Ascending aorta (tissue), 2 donors: Measurements from ENCODE around the gene ELL2. TPM values are rescaled to one million over a fixed set of nuclear protein-coding genes. Genes with fewer than 3 reads are reported as not detected.

Source experiments
- DNase-seq, 2 donors: peaks; one replicate each; pipeline ENCODE4 v3.0.0-alpha.2; 2019; ENCODE audit warnings: low spot score in 2 of 2
- H3K27ac ChIP-seq, 2 donors: fragments of 200-600 bp; sonication (generic); one replicate each; pipeline ENCODE4 v1.5.1; 2016 to 2017; ENCODE audit warnings: mild to moderate bottlenecking in 1 of 2
- H3K27me3 ChIP-seq: fragments of 200-600 bp; sonication (generic); one replicate; pipeline ENCODE4 v1.5.1; 2017
- H3K36me3 ChIP-seq, 2 donors: fragments of 200-600 bp; sonication (generic); one replicate each; pipeline ENCODE4 v1.5.1; 2016
- H3K4me1 ChIP-seq, 2 donors: fragments of 200-600 bp; sonication (generic); one replicate each; pipeline ENCODE4 v1.5.1; 2016 to 2017; ENCODE audit warnings: mild to moderate bottlenecking in 1 of 2
- H3K4me3 ChIP-seq, 2 donors: fragments of 200-600 bp; sonication (generic); one replicate each; pipeline ENCODE4 v1.5.1; 2016 to 2017; ENCODE audit warnings: mild to moderate bottlenecking in 1 of 2
- H3K9me3 ChIP-seq, 2 donors: fragments of 200-600 bp; sonication (generic); one replicate each; pipeline ENCODE4 v1.5.1; 2016
- CTCF ChIP-seq, 3 experiments: fragments of 200-600 bp in 2 of 3; fragments of 450-650 bp in 1 of 3; sonication (generic) in 2 of 3; IDR thresholded peaks; one replicate each; pipeline ENCODE4 v1.5.1; 2016 to 2019; ENCODE audit warnings: antibody characterized with exemption in 3 of 3, mild to moderate bottlenecking in 1 of 3, moderate library complexity in 1 of 3
- intact Hi-C: fragments of 100-400 bp; cut with DNase I; formaldehyde crosslinking; loops from one replicate; pipeline ENCODE4 v1.15.1; 2023
- total RNA-seq: library from RNA; depleted of rRNA; stranded (reverse); fragments of >200 nt; gene quantifications from one replicate; pipeline ENCODE4 v1.1.0, GENCODE V29; 2016

Gene ELL2
- total RNA-seq, 1 donor from 2014 or later: 26.0 TPM

GRCh38 chr5:95913663-95914062 is 48.0 kb downstream of the ELL2 start:
- H3K4me1 ChIP-seq: peaks cover 0 to 26% of the 10 kb centered on the region in 2 donors
- no peak overlapping the region for H3K4me3 ChIP-seq
- H3K27me3 ChIP-seq: no peaks in the 10 kb centered on the region
- H3K27ac ChIP-seq: no peak overlapping the region
- H3K9me3 ChIP-seq: no peaks in the 10 kb centered on the region
- TF ChIP-seq CTCF (IDR thresholded peaks at IDR 0.05): no peak
- H3K36me3 ChIP-seq: peaks cover 7 to 17% of the 10 kb centered on the region in 2 donors
- intact Hi-C loops: loop anchor here (5.0 kb wide), 1 partner anchor 44 kb away; no protein-coding TSS in a partner anchor
- no peak for DNase-seq

- DNase-seq: no peak
- intact Hi-C loops: loop anchor here (5.0 kb wide), 1 partner anchor 45 kb away; no protein-coding TSS in a partner anchor
- Histone ChIP-seq H3K9me3 (no peaks in the 10 kb centered on the region), H3K4me3 (no peak overlapping the region), H3K27me3 (no peaks in the 10 kb centered on the region), H3K36me3 (peaks cover 7 to 24% of the 10 kb centered on the region in 2 donors), H3K27ac (no peak overlapping the region), H3K4me1 (peaks cover 5 to 32% of the 10 kb centered on the region in 2 donors)
- no peak for TF ChIP-seq CTCF (IDR thresholded peaks at IDR 0.05)
Measured at GRCh38 chr5:95912029-95912428, 49.6 kb downstream of the ELL2 start.

- no peaks in the 10 kb centered on the region for H3K9me3 ChIP-seq
- H3K4me3 ChIP-seq: no peak overlapping the region
- TF ChIP-seq CTCF (IDR thresholded peaks at IDR 0.05): no peak
- no peaks in the 10 kb centered on the region for H3K27me3 ChIP-seq
- intact Hi-C loops: loop anchor here (5.0 kb wide), 1 partner anchor 47 kb away; no protein-coding TSS in a partner anchor
- no peak for DNase-seq
- peaks cover 5 to 23% of the 10 kb centered on the region in 2 donors for H3K4me1 ChIP-seq
- H3K27ac ChIP-seq: no peak overlapping the region
- peaks cover 11 to 34% of the 10 kb centered on the region in 2 donors for H3K36me3 ChIP-seq
Measured at GRCh38 chr5:95910521-95910920, 51.1 kb downstream of the ELL2 start.

GRCh38 chr5:95909738-95910137 is 51.9 kb downstream of the ELL2 start:
- no peak overlapping the region for H3K27ac ChIP-seq
- intact Hi-C loops: loop anchor here (5.0 kb wide), 1 partner anchor 48 kb away; no protein-coding TSS in a partner anchor
- DNase-seq: no peak
- TF ChIP-seq CTCF (IDR thresholded peaks at IDR 0.05): no peak
- H3K27me3 ChIP-seq: no peaks in the 10 kb centered on the region
- no peaks in the 10 kb centered on the region for H3K9me3 ChIP-seq
- H3K4me3 ChIP-seq: no peak overlapping the region
- peaks cover 11 to 37% of the 10 kb centered on the region in 2 donors for H3K36me3 ChIP-seq
- peaks cover 5 to 23% of the 10 kb centered on the region in 2 donors for H3K4me1 ChIP-seq

GRCh38 chr5:95908799-95909198 is 52.9 kb downstream of the ELL2 start:
- no peak overlapping the region for H3K27ac ChIP-seq
- peaks cover 5 to 23% of the 10 kb centered on the region in 2 donors for H3K4me1 ChIP-seq
- H3K9me3 ChIP-seq: no peaks in the 10 kb centered on the region
- peaks cover 14 to 37% of the 10 kb centered on the region in 2 donors for H3K36me3 ChIP-seq
- no peak for DNase-seq
- H3K4me3 ChIP-seq: no peak overlapping the region
- intact Hi-C loops: no loop called here
- TF ChIP-seq CTCF (IDR thresholded peaks at IDR 0.05): no peak
- H3K27me3 ChIP-seq: no peaks in the 10 kb centered on the region
